Neural progenitor cell (in vitro differentiated cells): ENCODE data around the gene CIB4.

Experiments used
- EZH2phosphoT487 ChIP-seq: fragments of 200-600 bp; sonication (generic); IDR thresholded peaks from 2 replicates; pipeline ENCODE4 v1.6.1; 2017; ENCODE audit warnings: antibody characterized with exemption
- TF ChIP-seq, protein P1 (sequence below): fragments of 200-600 bp; sonication (generic); IDR thresholded peaks from 2 replicates; pipeline ENCODE4 v1.5.1; 2017; ENCODE audit warnings: antibody characterized with exemption, mild to moderate bottlenecking

- TF ChIP-seq, protein P1, sequence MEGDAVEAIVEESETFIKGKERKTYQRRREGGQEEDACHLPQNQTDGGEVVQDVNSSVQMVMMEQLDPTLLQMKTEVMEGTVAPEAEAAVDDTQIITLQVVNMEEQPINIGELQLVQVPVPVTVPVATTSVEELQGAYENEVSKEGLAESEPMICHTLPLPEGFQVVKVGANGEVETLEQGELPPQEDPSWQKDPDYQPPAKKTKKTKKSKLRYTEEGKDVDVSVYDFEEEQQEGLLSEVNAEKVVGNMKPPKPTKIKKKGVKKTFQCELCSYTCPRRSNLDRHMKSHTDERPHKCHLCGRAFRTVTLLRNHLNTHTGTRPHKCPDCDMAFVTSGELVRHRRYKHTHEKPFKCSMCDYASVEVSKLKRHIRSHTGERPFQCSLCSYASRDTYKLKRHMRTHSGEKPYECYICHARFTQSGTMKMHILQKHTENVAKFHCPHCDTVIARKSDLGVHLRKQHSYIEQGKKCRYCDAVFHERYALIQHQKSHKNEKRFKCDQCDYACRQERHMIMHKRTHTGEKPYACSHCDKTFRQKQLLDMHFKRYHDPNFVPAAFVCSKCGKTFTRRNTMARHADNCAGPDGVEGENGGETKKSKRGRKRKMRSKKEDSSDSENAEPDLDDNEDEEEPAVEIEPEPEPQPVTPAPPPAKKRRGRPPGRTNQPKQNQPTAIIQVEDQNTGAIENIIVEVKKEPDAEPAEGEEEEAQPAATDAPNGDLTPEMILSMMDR = no peak
- no peak for TF ChIP-seq EZH2phosphoT487
Observed at GRCh38 chr2:26668041-26668440, 26.9 kb upstream of the CIB4 start.
